ENCODE results near the gene RAPGEF5. TPM values are rescaled to one million over a fixed set of nuclear protein-coding genes. Genes with fewer than 3 reads are reported as not detected.

The RAPGEF5 gene
- polyA plus RNA-seq, 1 donor (not counting 4 experiments of a cell fraction or from before 2014, with no cell fraction given): 2.1 TPM

DNA sequence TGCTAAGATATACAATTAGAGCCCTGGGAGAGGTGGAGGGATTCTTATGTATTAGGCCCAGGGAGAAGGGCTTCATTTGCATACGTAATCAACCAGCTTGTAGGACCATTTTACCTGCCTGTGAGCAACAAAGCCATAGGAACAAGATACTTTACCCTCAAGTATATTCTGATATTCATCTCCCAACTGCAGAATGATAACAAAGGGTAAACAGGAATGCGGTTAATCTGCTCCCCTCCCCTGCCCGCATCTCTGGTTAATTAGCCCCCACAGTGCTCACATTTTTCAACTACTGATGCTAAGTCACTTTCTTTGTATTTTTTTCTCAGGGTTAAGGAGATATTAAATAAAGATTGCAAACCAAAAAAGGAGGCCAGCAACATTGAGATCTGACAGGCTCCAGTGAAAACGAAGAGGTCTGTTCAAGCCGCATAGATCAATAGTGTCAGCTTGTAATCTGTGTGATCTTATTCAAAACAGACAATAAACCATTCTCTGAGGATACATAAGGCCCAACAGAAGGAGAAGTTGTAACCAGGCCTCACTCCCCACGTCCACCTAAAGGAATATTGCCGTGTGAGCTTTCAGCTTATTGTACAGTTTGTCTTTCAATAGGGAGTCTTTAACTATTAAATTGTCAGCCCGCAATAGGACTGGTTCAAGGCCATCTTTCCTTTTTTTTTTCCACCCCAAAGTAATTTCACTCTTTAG is 203.4 kb downstream of the RAPGEF5 start:
- H2AFZ ChIP-seq (ENCODE audit: control insufficient read depth, low read length): no peak overlapping the region
- FAIRE-seq (no peak), DNase-seq (ENCODE audit: low read depth, low spot score) (no peak)
- no peaks in the 10 kb centered on the region for H3K27me3 ChIP-seq (ENCODE audit: control insufficient read depth, extremely low read depth, insufficient read depth, low read length)
- peaks cover 7% of the 10 kb centered on the region for H3K4me1 ChIP-seq (ENCODE audit: control insufficient read depth, extremely low read depth, insufficient read depth, low read length)
- no peaks in the 10 kb centered on the region for H3K79me2 ChIP-seq (ENCODE audit: control insufficient read depth, insufficient read depth, low read length)
- no peak overlapping the region for H3K9ac ChIP-seq (ENCODE audit: control insufficient read depth, extremely low read depth, insufficient read depth, low read length)
- dilution Hi-C loops (cut with MboI; ENCODE audit: extremely low pct_ligation_motif_present, low sequenced_read_pairs): no loop called here
- TF ChIP-seq EZH2 (IDR thresholded peaks at IDR 0.05; ENCODE audit: low read length): no peak
- TF ChIP-seq, protein P1, sequence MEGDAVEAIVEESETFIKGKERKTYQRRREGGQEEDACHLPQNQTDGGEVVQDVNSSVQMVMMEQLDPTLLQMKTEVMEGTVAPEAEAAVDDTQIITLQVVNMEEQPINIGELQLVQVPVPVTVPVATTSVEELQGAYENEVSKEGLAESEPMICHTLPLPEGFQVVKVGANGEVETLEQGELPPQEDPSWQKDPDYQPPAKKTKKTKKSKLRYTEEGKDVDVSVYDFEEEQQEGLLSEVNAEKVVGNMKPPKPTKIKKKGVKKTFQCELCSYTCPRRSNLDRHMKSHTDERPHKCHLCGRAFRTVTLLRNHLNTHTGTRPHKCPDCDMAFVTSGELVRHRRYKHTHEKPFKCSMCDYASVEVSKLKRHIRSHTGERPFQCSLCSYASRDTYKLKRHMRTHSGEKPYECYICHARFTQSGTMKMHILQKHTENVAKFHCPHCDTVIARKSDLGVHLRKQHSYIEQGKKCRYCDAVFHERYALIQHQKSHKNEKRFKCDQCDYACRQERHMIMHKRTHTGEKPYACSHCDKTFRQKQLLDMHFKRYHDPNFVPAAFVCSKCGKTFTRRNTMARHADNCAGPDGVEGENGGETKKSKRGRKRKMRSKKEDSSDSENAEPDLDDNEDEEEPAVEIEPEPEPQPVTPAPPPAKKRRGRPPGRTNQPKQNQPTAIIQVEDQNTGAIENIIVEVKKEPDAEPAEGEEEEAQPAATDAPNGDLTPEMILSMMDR (optimal IDR thresholded peaks at IDR 0.05 in 1 of 3, IDR thresholded peaks at IDR 0.05 in 1 of 3, conservative IDR thresholded peaks at IDR 0.05 in 1 of 3; ENCODE audit: extremely low read depth in 1 of 3, insufficient read depth in 2 of 3, low read length in 3 of 3): no peak
- no peak overlapping the region for H3K4me3 ChIP-seq (ENCODE audit: control insufficient read depth in 2 of 3, extremely low read depth in 1 of 3, insufficient read depth in 2 of 3, low read depth in 1 of 3, low read length in 3 of 3)
- no peak overlapping the region for H3K4me2 ChIP-seq (ENCODE audit: control insufficient read depth, extremely low read depth, insufficient read depth, low read depth, low read length)
- no peaks in the 10 kb centered on the region for H3K9me3 ChIP-seq (ENCODE audit: control insufficient read depth, low read depth, low read length)
- no peaks in the 10 kb centered on the region for H3K9me1 ChIP-seq (ENCODE audit: control insufficient read depth, extremely low read depth, insufficient read depth, low read length)
- no peak overlapping the region for H3K27ac ChIP-seq (ENCODE audit: control insufficient read depth, insufficient read depth, low read length)
- peaks cover 0 to 3% of the 10 kb centered on the region in 2 experiments for H3K36me3 ChIP-seq (ENCODE audit: control insufficient read depth in 2 of 2, extremely low read depth in 1 of 2, insufficient read depth in 2 of 2, low read length in 2 of 2)
- no peaks in the 10 kb centered on the region for H4K20me1 ChIP-seq (ENCODE audit: control insufficient read depth, extremely low read depth, insufficient read depth, low read length)

DNA sequence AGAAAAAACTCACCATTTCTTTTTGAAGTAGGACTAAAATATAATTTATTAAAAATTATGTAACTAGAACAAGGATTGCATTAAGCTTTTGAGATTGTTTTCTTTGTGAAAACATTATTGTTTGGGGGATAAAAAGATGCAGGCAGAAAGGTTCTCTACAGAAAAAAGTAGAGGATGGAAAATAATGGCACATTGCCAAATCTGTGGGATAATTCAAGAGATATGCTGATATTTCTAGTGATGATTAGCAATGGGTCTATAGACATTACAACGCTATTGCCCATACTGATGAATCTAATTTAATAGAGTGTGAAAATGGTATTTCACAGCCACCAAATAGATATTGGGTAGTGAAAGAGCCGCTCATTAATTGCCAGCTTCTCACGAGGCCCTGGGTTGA is 204.3 kb downstream of the RAPGEF5 start:
- Histone ChIP-seq H3K4me1 (ENCODE audit: control insufficient read depth, extremely low read depth, insufficient read depth, low read length) (peaks cover 7% of the 10 kb centered on the region), H3K9me1 (ENCODE audit: control insufficient read depth, extremely low read depth, insufficient read depth, low read length) (peaks cover 2% of the 10 kb centered on the region), H3K27ac (ENCODE audit: control insufficient read depth, insufficient read depth, low read length) (no peak overlapping the region), H3K27me3 (ENCODE audit: control insufficient read depth, extremely low read depth, insufficient read depth, low read length) (no peaks in the 10 kb centered on the region), H3K36me3 (ENCODE audit: control insufficient read depth in 2 of 2, extremely low read depth in 1 of 2, insufficient read depth in 2 of 2, low read length in 2 of 2) (peaks cover 0 to 3% of the 10 kb centered on the region in 2 experiments), H3K9ac (ENCODE audit: control insufficient read depth, extremely low read depth, insufficient read depth, low read length) (no peak overlapping the region), H3K9me3 (ENCODE audit: control insufficient read depth, low read depth, low read length) (no peaks in the 10 kb centered on the region), H4K20me1 (ENCODE audit: control insufficient read depth, extremely low read depth, insufficient read depth, low read length) (no peaks in the 10 kb centered on the region), H3K79me2 (ENCODE audit: control insufficient read depth, insufficient read depth, low read length) (no peaks in the 10 kb centered on the region), H3K4me2 (ENCODE audit: control insufficient read depth, extremely low read depth, insufficient read depth, low read depth, low read length) (no peak overlapping the region), H3K4me3 (ENCODE audit: control insufficient read depth in 2 of 3, extremely low read depth in 1 of 3, insufficient read depth in 2 of 3, low read depth in 1 of 3, low read length in 3 of 3) (no peak overlapping the region), H2AFZ (ENCODE audit: control insufficient read depth, low read length) (no peak overlapping the region)
- dilution Hi-C loops (cut with MboI; ENCODE audit: extremely low pct_ligation_motif_present, low sequenced_read_pairs): no loop called here
- DNase-seq (ENCODE audit: low read depth, low spot score) (no peak), FAIRE-seq (no peak)
- no peak for TF ChIP-seq EZH2 (IDR thresholded peaks at IDR 0.05; ENCODE audit: low read length)
- TF ChIP-seq, protein P1 (optimal IDR thresholded peaks at IDR 0.05 in 1 of 3, IDR thresholded peaks at IDR 0.05 in 1 of 3, conservative IDR thresholded peaks at IDR 0.05 in 1 of 3; ENCODE audit: extremely low read depth in 1 of 3, insufficient read depth in 2 of 3, low read length in 3 of 3): no peak

Measured in keratinocyte (primary cell).